ENCODE data around the gene E2F4.
A peak's percentile ranks its signal among the peaks of the same experiment; 100 is the strongest.

Gene E2F4

DNA sequence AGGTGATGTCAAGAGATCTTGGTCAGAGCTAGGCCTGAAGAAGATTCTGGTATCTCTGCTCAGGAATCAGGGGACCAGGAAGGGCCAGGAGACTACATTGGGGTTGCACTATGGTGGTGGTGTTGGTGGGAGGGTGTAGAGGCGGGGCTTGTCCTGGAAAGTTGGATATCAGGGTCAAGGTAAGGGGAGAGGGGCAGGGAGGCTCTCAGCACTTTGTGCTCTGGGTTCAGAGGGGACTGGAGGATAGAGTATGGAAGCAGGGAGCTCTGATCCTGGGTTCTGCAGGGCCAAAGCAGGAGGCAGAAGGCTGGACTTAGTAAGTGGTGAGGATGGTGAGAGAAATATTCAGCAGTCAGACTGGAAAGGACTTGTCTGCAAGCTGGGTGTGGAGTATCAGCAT lies 18.6 kb upstream of the E2F4 start:
- no peak for DNase-seq

DNA sequence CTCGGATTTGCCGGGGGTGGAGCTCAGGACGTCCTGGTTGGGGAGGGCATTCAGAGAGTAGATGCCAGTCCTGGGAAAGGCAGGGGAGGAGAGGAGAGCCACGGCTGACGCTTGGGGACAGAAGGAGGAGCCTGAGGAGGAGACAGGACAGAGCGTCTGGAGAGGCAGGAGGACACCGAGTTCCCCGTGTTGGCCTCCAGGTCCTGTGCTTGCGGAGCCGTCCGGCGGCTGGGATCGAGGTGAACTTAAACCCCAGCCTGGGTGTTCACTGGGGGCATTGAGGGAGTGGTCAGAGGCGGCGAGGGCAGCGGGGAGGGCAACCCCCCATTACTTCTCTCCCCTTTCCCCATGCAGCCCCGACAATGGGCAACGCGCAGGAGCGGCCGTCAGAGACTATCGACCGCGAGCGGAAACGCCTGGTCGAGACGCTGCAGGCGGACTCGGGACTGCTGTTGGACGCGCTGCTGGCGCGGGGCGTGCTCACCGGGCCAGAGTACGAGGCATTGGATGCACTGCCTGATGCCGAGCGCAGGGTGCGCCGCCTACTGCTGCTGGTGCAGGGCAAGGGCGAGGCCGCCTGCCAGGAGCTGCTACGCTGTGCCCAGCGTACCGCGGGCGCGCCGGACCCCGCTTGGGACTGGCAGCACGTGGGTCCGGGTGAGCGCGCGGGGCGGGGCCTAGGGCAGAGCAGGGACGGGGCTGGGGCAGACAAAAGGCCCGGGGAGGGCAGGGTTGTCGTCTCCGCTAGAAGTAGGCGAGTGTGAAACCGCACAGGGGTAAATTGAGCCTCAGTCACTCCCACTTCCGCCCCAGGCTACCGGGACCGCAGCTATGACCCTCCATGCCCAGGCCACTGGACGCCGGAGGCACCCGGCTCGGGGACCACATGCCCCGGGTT lies 17.9 kb upstream of the E2F4 start:
- DNase-seq: peak in 55 of 58 donors; percentile 28 to 89 (median 75)

DNA sequence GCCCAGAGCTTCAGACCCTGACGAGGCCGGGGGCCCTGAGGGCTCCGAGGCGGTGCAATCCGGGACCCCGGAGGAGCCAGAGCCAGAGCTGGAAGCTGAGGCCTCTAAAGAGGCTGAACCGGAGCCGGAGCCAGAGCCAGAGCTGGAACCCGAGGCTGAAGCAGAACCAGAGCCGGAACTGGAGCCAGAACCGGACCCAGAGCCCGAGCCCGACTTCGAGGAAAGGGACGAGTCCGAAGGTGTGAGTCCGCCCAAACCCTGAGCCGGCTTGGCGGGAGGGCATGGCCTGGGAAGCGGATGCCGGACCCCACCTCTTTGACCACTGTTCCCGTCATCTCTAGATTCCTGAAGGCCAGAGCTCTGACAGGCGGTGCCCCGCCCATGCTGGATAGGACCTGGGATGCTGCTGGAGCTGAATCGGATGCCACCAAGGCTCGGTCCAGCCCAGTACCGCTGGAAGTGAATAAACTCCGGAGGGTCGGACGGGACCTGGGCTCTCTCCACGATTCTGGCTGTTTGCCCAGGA lies 17.2 kb upstream of the E2F4 start:
- DNase-seq: peak in 2 of 58 donors; percentile 35

DNA sequence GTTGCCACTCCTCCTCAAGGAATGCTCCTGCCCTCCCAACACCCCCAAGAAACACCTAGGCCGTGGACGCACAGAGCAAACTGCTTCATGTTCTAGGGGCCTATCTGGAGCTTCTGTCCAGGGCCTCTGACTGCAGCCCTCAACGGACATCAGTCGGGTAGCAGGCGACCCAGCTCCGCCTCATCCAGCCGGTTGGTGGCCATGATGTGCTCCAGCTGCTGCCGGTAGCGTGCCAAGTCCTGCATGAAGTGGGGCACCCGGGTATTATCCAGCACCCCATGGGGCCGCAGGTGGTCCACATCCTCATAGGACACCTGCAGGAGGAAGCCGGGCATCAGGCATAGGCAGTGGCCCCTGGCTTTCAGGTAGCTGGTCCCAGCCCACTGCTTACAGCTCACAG lies 15.3 kb upstream of the E2F4 start:
- DNase-seq: no peak

DNA sequence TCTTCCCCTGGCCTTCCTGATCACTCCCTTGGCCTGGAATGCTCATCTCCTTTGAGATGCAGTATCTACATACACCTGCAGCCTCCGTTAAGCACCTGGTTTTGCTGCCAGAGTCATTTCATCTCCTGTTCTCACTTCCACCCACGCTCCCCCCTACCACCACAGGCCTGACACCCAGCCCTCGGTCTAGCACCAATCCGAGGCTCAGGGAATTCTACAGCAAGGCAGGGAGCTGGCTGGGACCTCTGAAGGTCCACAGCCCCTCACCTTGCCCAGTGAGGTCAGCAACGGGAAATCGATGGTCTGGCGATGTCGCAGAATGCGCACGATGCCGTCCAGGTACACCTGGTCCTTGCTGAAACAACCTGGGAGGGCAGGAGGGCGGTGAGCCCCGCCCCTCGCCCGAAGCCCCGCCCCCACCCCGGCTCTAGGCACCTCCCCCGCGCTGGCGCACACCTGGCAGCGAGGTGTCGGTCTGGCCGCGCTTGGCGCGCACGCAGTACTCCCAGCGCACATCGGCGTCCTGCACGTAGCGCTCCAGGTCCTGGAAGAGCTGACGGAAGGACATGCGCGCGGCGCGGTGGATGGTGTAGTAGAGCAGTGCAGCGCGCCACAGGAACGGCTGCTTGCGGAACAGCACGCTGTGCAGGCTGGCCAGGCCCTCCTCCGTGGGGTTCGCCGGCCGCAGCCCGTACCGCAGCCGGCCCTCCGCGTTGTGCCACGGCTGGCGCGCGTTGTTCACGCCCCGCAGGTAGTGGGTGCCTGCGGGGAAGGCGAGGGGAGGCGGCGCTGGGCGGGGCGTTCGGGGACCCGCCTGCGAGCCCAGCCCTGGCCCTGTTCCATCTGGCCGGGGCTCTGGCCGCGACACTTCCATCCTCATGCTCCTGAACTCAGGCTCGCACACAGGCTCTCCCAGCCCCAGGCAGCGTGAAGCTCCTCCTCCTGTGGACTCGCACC lies 13.9 kb upstream of the E2F4 start:
- peak in 27 of 58 donors; percentile 16 to 61 (median 41) for DNase-seq

DNA sequence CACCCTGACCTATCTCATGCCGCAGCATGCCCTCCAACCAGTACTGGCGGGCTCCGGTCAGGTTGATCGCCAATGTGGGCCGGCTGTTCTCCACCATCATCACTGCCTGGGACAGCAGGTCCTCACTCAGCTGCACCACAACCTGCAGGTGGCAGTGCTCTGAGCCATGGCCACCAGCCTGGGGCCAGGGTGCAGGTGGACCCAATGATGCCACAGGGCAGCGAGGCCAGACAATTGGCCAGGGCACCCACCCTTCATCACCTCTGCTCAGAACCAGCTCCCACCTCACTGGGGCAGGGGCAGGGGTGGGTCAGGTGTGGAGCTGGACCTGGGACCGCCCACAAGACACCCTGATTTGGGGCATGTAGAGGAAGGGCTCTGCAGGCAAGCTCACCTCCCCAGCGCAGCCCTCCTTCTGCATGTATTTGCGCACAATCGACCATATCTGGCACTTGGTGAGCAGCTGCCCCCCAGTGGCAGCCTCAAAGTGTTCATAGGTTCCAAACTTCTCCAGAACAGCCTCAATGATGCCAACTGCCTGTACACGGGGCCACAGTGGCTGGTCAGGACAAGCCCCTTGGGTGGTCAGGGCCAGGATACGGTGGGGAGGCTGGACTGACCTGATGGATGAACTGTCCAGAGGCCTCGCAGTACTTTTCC lies 12.4 kb upstream of the E2F4 start:
- no peak for DNase-seq

DNA sequence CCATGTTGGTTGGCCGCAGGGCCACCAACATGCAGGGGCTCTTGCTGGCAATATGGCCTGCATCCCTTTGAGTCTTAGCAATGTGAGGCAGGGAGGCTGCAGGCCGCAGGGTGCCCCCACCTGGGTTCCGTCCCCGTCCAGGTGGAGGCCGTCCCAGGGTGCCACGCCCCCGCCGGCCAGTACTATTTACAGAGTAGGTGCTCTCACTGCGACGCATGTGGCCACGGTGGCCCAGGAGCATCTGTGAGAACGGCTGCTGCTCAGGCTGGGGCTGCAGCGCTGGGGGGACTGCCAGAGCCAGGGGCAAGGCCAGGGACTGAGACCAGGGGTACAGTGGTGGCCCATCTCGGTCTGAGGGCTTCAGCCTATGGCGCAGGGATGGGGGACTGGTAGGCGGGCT lies 11.8 kb upstream of the E2F4 start:
- DNase-seq: no peak

DNA sequence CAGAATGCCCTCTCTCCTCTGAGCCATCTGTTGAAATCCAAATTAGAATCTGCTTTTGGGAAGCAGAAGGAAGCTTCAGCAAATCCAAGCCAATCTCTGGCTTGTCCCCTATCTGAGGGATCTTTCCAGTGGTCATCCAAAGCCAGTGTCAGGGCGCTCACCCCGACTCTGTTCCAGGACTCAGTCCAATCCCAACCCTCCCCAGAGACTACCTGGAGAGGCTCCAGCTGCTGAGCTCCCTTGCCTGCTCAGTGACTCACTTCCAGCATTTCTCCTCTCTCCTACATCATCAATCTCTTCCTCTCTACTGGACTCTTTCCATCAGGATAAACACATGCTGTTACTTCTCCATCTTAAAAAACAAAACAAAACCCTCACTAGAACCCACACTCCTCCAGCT lies 10.6 kb upstream of the E2F4 start:
- DNase-seq: peak in 10 of 58 donors; percentile 4 to 52 (median 33)

DNA sequence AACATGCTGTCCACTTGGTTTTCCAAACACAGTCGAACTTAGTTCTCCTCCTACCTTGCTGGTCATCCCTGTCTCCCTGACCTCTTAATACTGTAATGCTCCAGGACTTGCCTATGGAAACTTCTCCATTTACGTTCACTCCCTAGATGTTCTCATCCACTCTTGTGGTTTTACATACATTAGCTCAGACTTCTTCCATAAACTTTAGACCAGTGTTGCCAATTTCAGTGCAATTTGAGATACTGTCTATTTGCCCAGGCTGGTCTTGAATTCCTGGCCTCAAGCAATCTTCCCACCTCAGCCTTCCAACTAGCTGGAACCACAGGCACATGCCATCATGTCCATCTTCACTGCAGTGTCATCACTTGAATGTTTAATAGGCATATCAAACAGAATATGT lies 9.7 kb upstream of the E2F4 start:
- DNase-seq: no peak

DNA sequence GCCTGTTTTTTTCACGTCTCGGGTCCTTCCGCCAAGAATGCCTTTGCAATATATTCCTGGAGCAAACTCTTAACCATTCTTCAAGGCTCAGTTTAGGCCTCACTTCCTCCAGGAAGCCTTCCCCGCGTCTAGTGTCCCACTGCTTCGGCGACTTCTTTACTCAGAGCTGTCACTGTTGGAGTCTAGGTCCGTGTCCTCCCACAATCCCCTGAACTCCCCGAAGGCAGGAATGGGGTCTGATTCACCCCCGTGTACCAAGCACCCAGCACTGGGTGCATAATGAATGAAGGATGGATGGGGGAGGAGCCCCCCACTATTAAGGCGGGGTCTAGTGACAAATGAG lies 8.7 kb upstream of the E2F4 start:
- no peak for DNase-seq

DNA sequence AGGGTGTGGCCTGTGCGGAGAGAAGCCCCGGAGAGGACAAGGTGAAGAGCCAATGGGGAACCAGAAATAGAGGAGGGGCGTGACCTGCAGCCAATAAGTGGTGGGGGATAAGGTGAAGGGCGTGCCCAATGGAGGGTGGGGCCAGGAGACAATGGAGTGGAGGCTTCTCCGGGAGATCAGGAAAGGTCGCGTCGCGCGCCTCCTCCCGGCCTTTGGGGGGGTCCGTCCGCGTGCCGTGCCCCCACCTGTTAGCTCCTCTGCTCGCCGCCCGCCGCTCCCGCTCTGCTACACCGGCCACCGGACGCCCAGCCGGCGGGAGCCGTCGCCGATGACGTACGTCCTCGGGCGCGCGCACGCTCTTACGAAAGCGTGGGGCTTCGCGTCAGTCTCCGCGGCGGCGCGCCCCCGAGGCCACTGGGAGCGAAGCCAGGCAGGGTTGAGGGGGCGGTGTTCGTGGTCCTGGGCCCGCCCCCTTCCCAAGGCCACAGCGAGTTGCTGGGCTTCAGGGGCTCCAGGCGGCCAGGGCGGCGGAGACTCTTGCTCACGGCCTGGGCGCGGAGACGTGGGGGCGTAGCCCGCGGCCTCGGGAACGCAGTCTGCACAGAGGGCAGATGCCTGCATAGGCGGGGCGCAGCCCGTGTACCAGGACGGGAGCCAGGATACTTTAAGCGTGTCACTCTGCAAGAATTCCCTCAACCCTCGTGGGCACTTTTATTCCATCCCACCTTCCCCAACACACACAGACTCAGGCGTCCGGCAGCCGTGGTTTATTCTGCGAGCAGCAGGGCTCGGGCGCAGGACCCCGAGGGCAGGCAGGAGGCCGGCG lies 8.1 kb upstream of the E2F4 start, which contains the start of gene MATCAP1:
Gene MATCAP1, minus strand, starts transcription at position 337 of the 826 bp plus-strand sequence. CDS start 3,353 bp downstream, outside the sequence.
- peak; percentile 81 to 96 (median 93) for DNase-seq

DNA sequence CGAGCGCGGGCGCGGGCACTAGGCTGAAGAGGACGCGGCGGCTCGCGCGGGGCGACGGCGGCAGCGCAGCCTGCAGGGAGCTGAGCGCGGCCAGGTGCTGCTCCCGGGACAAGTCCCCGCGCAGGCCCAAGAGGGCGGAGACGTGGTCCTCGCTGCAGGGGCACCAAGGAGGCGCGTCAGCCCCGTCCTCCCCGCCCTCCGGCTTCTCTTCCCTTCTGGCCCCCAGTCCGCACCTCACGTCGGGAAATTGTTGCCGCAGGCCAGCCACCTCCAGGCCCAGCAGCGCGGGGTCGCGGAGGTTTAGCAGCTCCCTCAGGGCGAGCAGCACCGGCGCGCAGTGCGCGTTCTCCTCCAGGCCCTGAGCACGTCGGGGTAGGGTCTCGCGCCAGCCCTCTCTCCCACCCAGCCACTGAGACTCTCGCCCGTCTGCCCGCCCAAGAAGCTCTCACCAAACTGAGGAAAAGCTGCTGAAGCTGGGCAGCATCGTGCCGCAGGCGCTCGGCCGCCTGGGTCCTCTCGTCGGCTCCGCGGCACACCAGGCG lies 7.4 kb upstream of the E2F4 start:
- DNase-seq: peak in 1 of 58 donors; percentile 57

DNA sequence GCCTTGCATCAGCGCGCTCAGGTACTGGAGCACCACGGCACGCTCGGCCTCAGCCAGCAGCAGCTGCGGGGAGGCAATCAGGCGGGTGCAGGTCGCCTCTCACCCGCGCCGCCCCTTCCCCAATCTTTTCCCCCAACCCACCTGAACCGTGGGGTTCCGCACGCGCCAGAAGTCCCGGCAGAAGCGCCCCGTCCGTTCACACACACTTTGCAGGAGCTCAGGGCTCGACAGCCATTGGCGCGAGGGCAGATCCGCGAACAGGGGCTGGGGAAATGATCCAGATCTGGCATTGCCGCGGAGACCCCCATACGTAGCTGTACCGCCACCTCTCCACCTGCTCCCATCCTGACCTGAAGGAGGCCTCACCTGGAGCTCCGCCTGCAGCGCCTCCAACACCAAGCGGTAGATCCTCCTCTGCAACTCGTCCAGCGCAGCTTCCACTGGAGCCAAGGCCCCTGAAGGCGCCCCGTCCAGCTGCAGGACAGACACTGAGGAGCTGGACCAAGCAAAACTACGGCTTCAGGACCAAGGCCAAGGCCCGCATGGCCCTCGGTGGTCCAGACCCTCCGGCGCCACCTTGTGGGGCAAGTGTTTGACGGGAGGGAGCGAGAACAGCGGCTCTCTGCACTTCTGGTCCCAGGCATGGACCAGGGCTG lies 6.8 kb upstream of the E2F4 start:
- DNase-seq: peak in 53 of 58 donors; percentile 24 to 85 (median 67)

DNA sequence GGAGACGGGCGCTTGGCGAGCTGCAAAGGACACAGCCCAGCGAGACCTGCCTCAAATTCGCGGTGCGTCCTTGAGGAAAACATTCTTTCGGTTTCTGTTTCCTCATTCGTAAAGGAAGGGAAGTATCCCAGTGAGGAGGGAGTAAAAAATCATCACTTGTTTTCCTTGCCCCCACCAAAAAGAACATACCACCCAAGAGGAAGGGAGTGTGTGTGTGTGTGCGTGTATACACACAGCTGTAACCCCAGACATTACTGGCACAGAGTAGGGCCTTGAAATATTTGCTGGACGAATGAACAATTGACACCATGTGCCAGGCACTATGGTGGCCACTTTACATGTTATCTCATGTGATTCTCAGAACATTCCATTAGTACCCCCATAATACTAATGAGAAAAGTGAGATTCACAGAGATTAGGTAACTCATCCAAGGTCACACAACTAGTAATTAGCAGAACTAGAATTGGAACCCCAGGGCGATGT lies 6.3 kb upstream of the E2F4 start:
- no peak for DNase-seq

DNA sequence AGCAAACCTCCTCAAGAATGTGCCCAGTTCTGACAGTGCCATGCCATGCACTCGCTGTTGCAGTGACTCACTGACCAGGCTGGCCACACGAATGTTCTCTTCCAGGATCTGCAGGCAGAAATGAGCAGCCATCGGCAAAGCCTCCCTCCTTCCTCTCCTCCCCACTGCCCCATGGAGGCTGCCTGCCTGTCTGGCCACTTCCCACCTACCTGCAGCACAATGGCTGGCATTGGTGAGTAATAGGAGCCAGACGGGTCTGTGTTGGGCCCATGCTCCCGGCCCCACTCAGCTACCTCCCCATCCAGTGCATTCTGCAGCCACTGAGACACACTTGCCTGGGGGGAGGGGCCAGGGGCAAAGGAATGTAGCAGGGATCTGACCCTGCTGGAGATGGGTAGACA lies 5.4 kb upstream of the E2F4 start:
- DNase-seq: no peak

DNA sequence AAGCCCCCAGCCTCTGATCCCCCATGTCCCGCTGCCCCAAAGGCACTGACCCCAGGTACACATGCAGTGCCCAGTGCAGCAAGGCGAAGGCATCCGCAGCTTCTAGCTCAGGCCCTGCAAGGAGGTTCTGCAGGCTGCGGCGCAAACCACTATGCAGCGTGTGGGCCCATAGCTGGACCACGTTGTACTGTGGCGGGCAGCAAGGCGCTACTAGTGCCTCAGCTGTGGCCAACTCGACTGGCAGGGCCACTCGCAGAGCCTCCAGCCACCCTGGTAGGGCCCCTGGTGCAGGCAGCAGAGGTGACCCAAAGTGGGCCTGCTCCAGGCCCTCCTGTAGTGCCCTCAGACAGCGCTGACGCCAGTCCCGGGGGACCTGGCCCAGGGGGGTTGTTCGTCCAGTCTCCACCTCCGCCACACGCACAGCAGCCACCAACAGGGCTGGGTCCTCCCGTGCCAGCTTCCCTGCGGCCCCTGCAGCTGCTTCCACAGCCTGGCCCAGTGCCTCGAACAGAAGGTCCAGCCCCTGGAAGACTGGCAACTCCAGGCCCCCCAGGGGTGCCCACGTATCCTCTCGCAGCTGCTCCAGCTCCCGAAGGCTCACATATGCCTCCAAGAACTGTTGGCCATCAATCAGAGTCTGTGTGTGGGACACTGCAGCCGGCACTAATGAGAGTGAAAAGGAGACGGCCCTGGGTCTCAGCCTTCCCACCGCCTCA lies 4.6 kb upstream of the E2F4 start:
- no peak for DNase-seq

DNA sequence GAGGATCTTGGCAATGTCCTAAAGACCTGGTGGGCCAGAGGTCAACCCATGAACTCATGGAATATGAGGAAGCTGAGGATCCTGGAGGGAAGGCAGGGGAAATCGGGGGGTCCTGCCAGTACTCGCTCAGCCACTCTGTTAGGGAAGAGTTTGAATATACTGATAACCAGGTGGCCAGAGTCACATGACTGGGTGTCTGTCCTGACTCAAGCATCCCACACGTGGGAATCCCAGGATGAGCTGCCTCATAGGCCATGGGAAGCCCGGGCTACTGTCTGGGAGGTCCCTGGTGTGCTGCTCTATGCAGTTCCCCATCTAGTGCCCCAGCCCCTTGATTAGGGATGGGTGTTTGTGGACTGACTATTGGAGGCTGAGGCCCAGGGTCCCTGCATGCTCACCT lies 3.6 kb upstream of the E2F4 start:
- DNase-seq: no peak

DNA sequence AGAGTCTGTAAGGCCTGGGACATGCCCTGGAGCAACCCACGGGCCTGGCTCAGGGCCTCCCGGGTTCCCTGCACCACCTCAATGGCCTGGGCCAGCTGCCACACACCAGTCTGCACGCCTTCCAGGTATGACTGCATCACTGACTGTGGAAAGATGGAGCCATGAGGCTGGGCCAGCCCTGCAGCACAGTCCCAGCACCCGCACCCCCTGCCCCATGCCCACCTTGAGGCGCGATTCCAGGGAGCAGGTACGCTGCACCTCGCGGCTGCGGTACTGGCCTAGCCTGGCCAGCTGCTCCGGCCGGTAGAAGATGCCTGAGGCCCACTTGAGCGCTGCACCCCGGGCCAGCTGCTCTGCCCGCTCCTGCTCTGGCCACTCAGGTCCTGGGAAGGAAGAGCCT lies 3.2 kb upstream of the E2F4 start:
- no peak for DNase-seq

DNA sequence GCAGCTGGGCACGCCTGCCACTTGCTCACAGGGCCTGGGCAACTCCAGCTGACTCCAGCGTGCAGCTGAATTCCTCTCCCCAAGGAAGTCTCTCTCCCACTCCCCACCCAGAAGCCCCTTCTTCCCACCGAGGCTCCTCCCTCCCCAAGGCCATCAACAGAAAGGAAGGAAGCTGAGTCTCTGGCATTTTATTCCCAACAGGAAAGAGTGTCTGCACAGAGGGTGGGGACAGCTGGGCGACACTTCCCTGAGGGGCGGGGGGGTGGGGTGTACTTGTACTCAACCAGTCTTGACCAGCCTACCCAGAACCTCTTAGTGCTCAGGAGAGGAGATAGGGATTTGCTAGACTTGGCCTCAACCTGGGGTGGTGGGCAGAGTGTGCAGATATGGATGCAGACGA lies 1.9 kb upstream of the E2F4 start, which contains the start of gene EXOC3L1:
Gene EXOC3L1, minus strand, starts transcription at position 96 of the 400 bp plus-strand sequence. CDS start 460 bp downstream, outside the sequence.
- no peak for DNase-seq

All from anterior cingulate cortex (tissue), 58 donors.